HEK293 (cell line): ENCODE data around the gene PRUNE1.

Source experiments
- CTCF ChIA-PET: fragments of 350-600 bp; formaldehyde crosslinking; extraction: SDS; loops from one replicate; lab custom pipeline; 2021; ENCODE audit warnings: antibody characterized with exemption; lab: Yijun Ruan, JAX
- POLR2A ChIA-PET: fragments of 300-600 bp; formaldehyde crosslinking; extraction: SDS; loops from one replicate; lab custom pipeline; 2020; ENCODE audit warnings: antibody characterized with exemption, inconsistent platforms; lab: Yijun Ruan, JAX
- H3K27ac ChIP-seq: fragments of 200-500 bp; sonication (Bioruptor generic); 2 replicates; pipeline ENCODE4 v1.5.1; 2014; ENCODE audit warnings: low read depth, low read length, control low read depth, inconsistent platforms; ENCODE audit errors: extremely low read depth
- H3K36me3 ChIP-seq, 2 experiments: fragments of 200-500 bp in 1 of 2; sonication (Bioruptor generic) in 1 of 2; 1 replicate in 1 of 2; 2 replicates in 1 of 2; pipeline ENCODE4 v1.5.1; 2014 to 2017; ENCODE audit warnings: inconsistent platforms in 2 of 2, low read length in 2 of 2; ENCODE audit not compliant: control insufficient read depth in 2 of 2, insufficient read depth in 1 of 2
- H3K4me1 ChIP-seq: fragments of 200-500 bp; sonication (Bioruptor generic); 2 replicates; pipeline ENCODE4 v1.5.1; 2014; ENCODE audit warnings: mild to moderate bottlenecking, low read length, inconsistent platforms; ENCODE audit not compliant: control insufficient read depth, insufficient read depth
- H3K4me3 ChIP-seq: 2 replicates; pipeline ENCODE4 v1.5.1; 2011; ENCODE audit warnings: low read depth, mild to moderate bottlenecking, control low read depth, low read length, moderate library complexity
- H3K9me3 ChIP-seq: fragments of 200-500 bp; sonication (Bioruptor generic); 2 replicates; pipeline ENCODE4 v1.5.1; 2014; ENCODE audit warnings: low read depth, low read length, inconsistent platforms; ENCODE audit not compliant: control insufficient read depth, insufficient read depth
- BCL6B ChIP-seq: fragments of 450-650 bp; formaldehyde crosslinking; IDR thresholded peaks from 2 replicates; pipeline ENCODE4 v1.5.1; 2017; ENCODE audit warnings: missing biosample characterization, missing genetic modification characterization
- GLI4 ChIP-seq: fragments of 450-650 bp; formaldehyde crosslinking; IDR thresholded peaks from 2 replicates; pipeline ENCODE4 v1.5.1; 2016; ENCODE audit warnings: missing biosample characterization, missing genetic modification characterization
- HIC1 ChIP-seq: fragments of 450-650 bp; formaldehyde crosslinking; IDR thresholded peaks from 2 replicates; pipeline ENCODE4 v1.5.1; 2016; ENCODE audit warnings: missing biosample characterization, missing genetic modification characterization
- INSM2 ChIP-seq: fragments of 450-650 bp; formaldehyde crosslinking; IDR thresholded peaks from 2 replicates; pipeline ENCODE4 v1.5.1; 2016; ENCODE audit warnings: missing biosample characterization, missing genetic modification characterization
- KLF1 ChIP-seq: fragments of 450-650 bp; formaldehyde crosslinking; IDR thresholded peaks from 2 replicates; pipeline ENCODE4 v1.5.1; 2016; ENCODE audit warnings: missing biosample characterization, missing genetic modification characterization
- KLF17 ChIP-seq: fragments of 450-650 bp; formaldehyde crosslinking; IDR thresholded peaks from 2 replicates; pipeline ENCODE4 v1.5.1; 2016; ENCODE audit warnings: missing biosample characterization, missing genetic modification characterization
- KLF8 ChIP-seq: fragments of 450-650 bp; formaldehyde crosslinking; IDR thresholded peaks from 2 replicates; pipeline ENCODE4 v1.5.1; 2016; ENCODE audit warnings: missing biosample characterization, missing genetic modification characterization
- SP3 ChIP-seq: fragments of 450-650 bp; formaldehyde crosslinking; IDR thresholded peaks from 2 replicates; pipeline ENCODE4 v1.5.1; 2016; ENCODE audit warnings: missing biosample characterization, missing genetic modification characterization
- TCF7L2 ChIP-seq: IDR thresholded peaks from 2 replicates; pipeline ENCODE4 v1.6.1; 2011; ENCODE audit warnings: low read depth, mild to moderate bottlenecking, inconsistent platforms, low read length, moderate library complexity, borderline replicate concordance
- ZFHX2 ChIP-seq: fragments of 450-650 bp; formaldehyde crosslinking; conservative IDR thresholded peaks from 2 replicates; pipeline ENCODE4 v1.5.1; 2016; ENCODE audit warnings: missing biosample characterization, missing genetic modification characterization
- ZNF140 ChIP-seq: fragments of 450-650 bp; formaldehyde crosslinking; IDR thresholded peaks from 2 replicates; pipeline ENCODE4 v1.5.1; 2016; ENCODE audit warnings: missing biosample characterization, missing genetic modification characterization
- ZNF16 ChIP-seq: fragments of 450-650 bp; formaldehyde crosslinking; IDR thresholded peaks from 2 replicates; pipeline ENCODE4 v1.5.1; 2016; ENCODE audit warnings: low read depth, missing biosample characterization, missing genetic modification characterization
- ZNF169 ChIP-seq: fragments of 450-650 bp; formaldehyde crosslinking; IDR thresholded peaks from 2 replicates; pipeline ENCODE4 v1.5.1; 2016; ENCODE audit warnings: missing biosample characterization, missing genetic modification characterization
- ZNF19 ChIP-seq: fragments of 450-650 bp; formaldehyde crosslinking; IDR thresholded peaks from 2 replicates; pipeline ENCODE4; 2016; ENCODE audit warnings: missing biosample characterization, missing genetic modification characterization, low read depth
- ZNF302 ChIP-seq: fragments of 450-650 bp; formaldehyde crosslinking; IDR thresholded peaks from 2 replicates; pipeline ENCODE4 v1.5.1; 2016; ENCODE audit warnings: missing biosample characterization, missing genetic modification characterization, low read depth
- ZNF488 ChIP-seq: fragments of 450-650 bp; formaldehyde crosslinking; IDR thresholded peaks from 2 replicates; pipeline ENCODE4 v1.5.1; 2016; ENCODE audit warnings: missing biosample characterization, missing genetic modification characterization
- ZNF560 ChIP-seq: fragments of 450-650 bp; formaldehyde crosslinking; IDR thresholded peaks from 2 replicates; pipeline ENCODE4 v1.5.1; 2017; ENCODE audit warnings: missing biosample characterization, missing genetic modification characterization, borderline replicate concordance
- ZNF600 ChIP-seq: fragments of 450-650 bp; formaldehyde crosslinking; IDR thresholded peaks from 2 replicates; pipeline ENCODE4 v1.5.1; 2016; ENCODE audit warnings: missing biosample characterization, missing genetic modification characterization
- ZNF623 ChIP-seq: fragments of 450-650 bp; formaldehyde crosslinking; IDR thresholded peaks from 2 replicates; pipeline ENCODE4 v1.5.1; 2016; ENCODE audit warnings: missing biosample characterization, missing genetic modification characterization
- ZNF624 ChIP-seq: fragments of 450-650 bp; formaldehyde crosslinking; IDR thresholded peaks from 2 replicates; pipeline ENCODE4 v1.5.1; 2017; ENCODE audit warnings: missing biosample characterization, missing genetic modification characterization
- ZNF629 ChIP-seq: fragments of 450-650 bp; formaldehyde crosslinking; IDR thresholded peaks from 2 replicates; pipeline ENCODE4 v1.5.1; 2017; ENCODE audit warnings: missing biosample characterization, missing genetic modification characterization
- ZNF654 ChIP-seq: fragments of 450-650 bp; formaldehyde crosslinking; IDR thresholded peaks from 2 replicates; pipeline ENCODE4 v1.5.1; 2016; ENCODE audit warnings: low read depth, missing biosample characterization, missing genetic modification characterization
- ZNF670 ChIP-seq: fragments of 450-650 bp; formaldehyde crosslinking; IDR thresholded peaks from 2 replicates; pipeline ENCODE4 v1.5.1; 2016; ENCODE audit warnings: missing biosample characterization, missing genetic modification characterization, low read depth
- ZSCAN23 ChIP-seq: fragments of 450-650 bp; formaldehyde crosslinking; IDR thresholded peaks from 2 replicates; pipeline ENCODE4 v1.5.1; 2016; ENCODE audit warnings: missing biosample characterization, missing genetic modification characterization
- TF ChIP-seq, protein P1 (sequence below): fragments of 450-650 bp; formaldehyde crosslinking; IDR thresholded peaks from 2 replicates; pipeline ENCODE4 v1.5.1; 2016; ENCODE audit warnings: missing biosample characterization, missing genetic modification characterization

PRUNE1 gene

DNA sequence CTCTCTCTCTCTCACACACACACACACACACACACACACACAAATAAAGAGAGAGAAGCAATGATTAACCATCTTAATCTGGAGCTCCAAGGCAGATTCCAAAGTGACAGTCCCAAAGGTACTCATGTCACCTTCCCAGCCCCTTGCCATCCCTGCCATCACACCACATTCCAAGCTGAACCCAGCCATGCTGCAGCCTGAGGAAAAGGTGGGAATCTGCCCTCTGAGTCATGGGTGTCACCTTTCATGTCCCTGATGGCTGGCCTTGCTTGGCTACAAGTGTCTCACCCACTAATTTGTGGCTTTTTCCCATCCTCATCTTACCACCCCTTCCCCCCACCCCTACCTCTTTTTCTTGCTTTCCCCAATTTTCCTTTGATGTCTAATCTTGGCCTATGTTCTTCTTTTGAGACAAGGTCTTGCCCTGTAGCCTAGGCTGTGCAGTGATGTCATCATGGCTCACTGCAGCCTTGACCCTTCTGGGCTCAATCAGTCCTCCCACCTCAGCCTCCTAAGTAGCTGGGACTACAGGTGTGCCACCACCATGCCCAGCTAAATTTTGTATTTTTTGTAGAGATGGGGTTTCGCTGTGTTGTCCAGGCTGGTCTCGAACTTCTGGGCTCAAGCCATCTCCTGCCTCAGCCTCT lies 22.9 kb upstream of the PRUNE1 start (continued):
- TF ChIP-seq ZNF140 (no peak), ZNF629 (tag by site-specific recombination) (peak; percentile 7; the same call in 1 of the 2 replicates), ZNF600 (peak; percentile 67), ZFHX2 (0 out of 2 replicates have a peak, but pooled peaks have one; percentile 5), KLF17 (0 out of 2 replicates have a peak, but pooled peaks have one; percentile 53), HIC1 (tag by site-specific recombination) (peak; percentile 44; the same call in 1 of the 2 replicates)
- TF ChIP-seq, protein P1, sequence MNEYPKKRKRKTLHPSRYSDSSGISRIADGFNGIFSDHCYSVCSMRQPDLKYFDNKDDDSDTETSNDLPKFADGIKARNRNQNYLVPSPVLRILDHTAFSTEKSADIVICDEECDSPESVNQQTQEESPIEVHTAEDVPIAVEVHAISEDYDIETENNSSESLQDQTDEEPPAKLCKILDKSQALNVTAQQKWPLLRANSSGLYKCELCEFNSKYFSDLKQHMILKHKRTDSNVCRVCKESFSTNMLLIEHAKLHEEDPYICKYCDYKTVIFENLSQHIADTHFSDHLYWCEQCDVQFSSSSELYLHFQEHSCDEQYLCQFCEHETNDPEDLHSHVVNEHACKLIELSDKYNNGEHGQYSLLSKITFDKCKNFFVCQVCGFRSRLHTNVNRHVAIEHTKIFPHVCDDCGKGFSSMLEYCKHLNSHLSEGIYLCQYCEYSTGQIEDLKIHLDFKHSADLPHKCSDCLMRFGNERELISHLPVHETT, result 0 out of 2 replicates have a peak, but pooled peaks have one; percentile 22
- TF ChIP-seq, all 188 proteins: peak for 15

GRCh38 chr1:150987924-150988323 lies 20.3 kb upstream of the PRUNE1 start:
- H3K27ac ChIP-seq, result no peak overlapping the region
- ChIA-PET CTCF (interaction anchor here (1.1 to 2.1 kb wide), 2 partner anchors 8 to 10 kb away, joined by 5 to 7 read pairs; no protein-coding TSS in a partner anchor), POLR2A (interaction anchor here (1.1 kb wide), 1 partner anchor 14 kb away, joined by 3 read pairs; no protein-coding TSS in a partner anchor)
- H3K4me1 ChIP-seq, result no peaks in the 10 kb centered on the region
- H3K4me3 ChIP-seq, result no peak overlapping the region
- no peaks in the 10 kb centered on the region for H3K9me3 ChIP-seq
- TF ChIP-seq ZNF19, result no peak
- no peak for TF ChIP-seq GLI4
- TF ChIP-seq ZNF169 (tag by site-specific recombination), result no peak
- no peak for TF ChIP-seq SP3 (tag by site-specific recombination)
- TF ChIP-seq ZNF16 (tag by site-specific recombination), result no peak
- TF ChIP-seq TCF7L2, result no peak
- no peak for TF ChIP-seq ZNF488 (tag by site-specific recombination)
- no peak for TF ChIP-seq BCL6B
- TF ChIP-seq ZNF623 (tag by site-specific recombination), result no peak
- no peaks in the 10 kb centered on the region for H3K36me3 ChIP-seq

DNA sequence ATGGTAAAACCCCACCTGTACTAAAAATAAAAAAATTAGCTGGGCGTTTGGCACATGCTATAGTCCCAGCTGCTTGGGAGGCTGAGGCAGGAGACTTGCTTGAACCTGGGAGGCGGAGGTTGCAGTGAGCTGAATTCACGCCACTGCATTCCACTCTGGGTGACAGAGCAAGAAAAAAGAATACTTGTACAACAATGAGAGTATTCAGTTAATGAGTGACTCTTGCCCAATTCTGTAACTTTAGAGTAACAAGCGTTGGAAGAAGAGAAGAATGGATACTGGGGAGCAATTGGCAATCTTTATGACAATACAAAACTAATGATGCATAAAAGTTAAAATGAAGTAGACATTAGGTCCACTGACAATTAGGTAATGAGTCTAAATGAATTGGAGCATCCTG lies 15.6 kb upstream of the PRUNE1 start:
- no peak overlapping the region for H3K27ac ChIP-seq
- CTCF ChIA-PET, result interaction anchor here (1.0 to 1.4 kb wide), 2 partner anchors 11 to 14 kb away, joined by 3 read pairs; partner anchors contain the start of genes ANXA9 and MINDY1
- H3K9me3 ChIP-seq, result no peaks in the 10 kb centered on the region
- no peak overlapping the region for H3K4me3 ChIP-seq
- peaks cover 0 to 16% of the 10 kb centered on the region in 2 experiments; a peak in 1 of 3 replicates for H3K36me3 ChIP-seq
- POLR2A ChIA-PET, result no interaction called here
- no peaks in the 10 kb centered on the region for H3K4me1 ChIP-seq
- TF ChIP-seq ZNF624 (tag by site-specific recombination), result no peak
- no peak for TF ChIP-seq ZNF560
- TF ChIP-seq ZNF654 (tag by site-specific recombination), result no peak
- TF ChIP-seq INSM2, result no peak
- no peak for TF ChIP-seq KLF1 (tag by site-specific recombination)
- TF ChIP-seq ZNF302 (tag by site-specific recombination), result no peak
- TF ChIP-seq ZNF488 (tag by site-specific recombination), result no peak
- TF ChIP-seq ZSCAN23 (tag by site-specific recombination), result no peak
- no peak for TF ChIP-seq KLF8 (tag by site-specific recombination)
- no peak for TF ChIP-seq ZNF670
